Measurements from ENCODE around the gene OR51M1. TPM values are rescaled to one million over a fixed set of nuclear protein-coding genes. Genes with fewer than 3 reads are reported as not detected.
"Not testable (repeated sequence)": the region's sequence is repeated elsewhere in the genome, so short reads cannot be mapped to it uniquely, and the experiment has no call there.

The OR51M1 gene
- total and polyA plus RNA-seq, 2 experiments from 2014 or later, result not detected

- no peaks in the 10 kb centered on the region for H4K20me1 ChIP-seq (ENCODE audit: insufficient read depth, poor library complexity, severe bottlenecking)
- no peaks in the 10 kb centered on the region for H3K9me2 ChIP-seq (replicated peaks; ENCODE audit: insufficient read depth)
- no peaks in the 10 kb centered on the region for H3K36me3 ChIP-seq (replicated peaks; ENCODE audit: insufficient read depth, low read depth)
- H3K27me3 ChIP-seq, result no peaks in the 10 kb centered on the region
- H3K79me2 ChIP-seq, result no peaks in the 10 kb centered on the region
- no peaks in the 10 kb centered on the region for H3K9me3 ChIP-seq (ENCODE audit: low read depth)
- H3K27ac ChIP-seq, result no peak overlapping the region
- H3K4me1 ChIP-seq (ENCODE audit: insufficient read depth), result no peaks in the 10 kb centered on the region
- H2AFZ ChIP-seq, result no peak overlapping the region
- H3K4me3 ChIP-seq, result no peak overlapping the region
- no peak overlapping the region for H3K4me2 ChIP-seq
- TF ChIP-seq EZH2phosphoT487 (IDR thresholded peaks at IDR 0.05; ENCODE audit: low read depth, severe bottlenecking, unreplicated experiment) (no peak), EZH2 (IDR thresholded peaks at IDR 0.05; ENCODE audit: borderline replicate concordance) (no peak), CTCF (IDR thresholded peaks at IDR 0.05; ENCODE audit: poor library complexity) (no peak)
- DNase-seq (ENCODE audit: low spot score), result no peak
- WGBS (ENCODE audit: low lambda C conversion rate, missing lambda C conversion rate), result 100% methylated on average over 1 of the region's 1 CpG
Observed at GRCh38 chr11:5363679-5364078, 19.9 kb upstream of the OR51M1 start.

GRCh38 chr11:5364214-5364613, 19.4 kb upstream of the OR51M1 start:
- no peaks in the 10 kb centered on the region for H3K36me3 ChIP-seq (replicated peaks; ENCODE audit: insufficient read depth, low read depth)

GRCh38 chr11:5366365-5366764, 17.2 kb upstream of the OR51M1 start:
- not testable (repeated sequence) for H3K27me3 ChIP-seq; H3K4me2 ChIP-seq; H3K79me2 ChIP-seq; H3K4me1 ChIP-seq (ENCODE audit: insufficient read depth); H3K9me3 ChIP-seq (ENCODE audit: low read depth); H3K4me3 ChIP-seq; H3K27ac ChIP-seq; H3K9me2 ChIP-seq (replicated peaks; ENCODE audit: insufficient read depth); DNase-seq (ENCODE audit: low spot score); H2AFZ ChIP-seq; H3K36me3 ChIP-seq (replicated peaks; ENCODE audit: insufficient read depth, low read depth); H4K20me1 ChIP-seq (ENCODE audit: insufficient read depth, poor library complexity, severe bottlenecking)
- 83% methylated on average over 6 of the region's 6 CpGs for WGBS (ENCODE audit: low lambda C conversion rate, missing lambda C conversion rate)

More at GRCh38 chr11:5364214-5364613, 19.4 kb upstream of the OR51M1 start:
- no peak overlapping the region for H3K27ac ChIP-seq
- no peaks in the 10 kb centered on the region for H3K27me3 ChIP-seq
- H3K4me2 ChIP-seq, result no peak overlapping the region
- WGBS (ENCODE audit: low lambda C conversion rate, missing lambda C conversion rate), result 65% methylated on average over 1 of the region's 2 CpGs
- H3K9me2 ChIP-seq (replicated peaks; ENCODE audit: insufficient read depth), result no peaks in the 10 kb centered on the region
- no peak for DNase-seq (ENCODE audit: low spot score)
- H2AFZ ChIP-seq, result no peak overlapping the region
- no peaks in the 10 kb centered on the region for H3K9me3 ChIP-seq (ENCODE audit: low read depth)
- TF ChIP-seq EZH2 (IDR thresholded peaks at IDR 0.05; ENCODE audit: borderline replicate concordance) (no peak), CTCF (IDR thresholded peaks at IDR 0.05; ENCODE audit: poor library complexity) (no peak), EZH2phosphoT487 (IDR thresholded peaks at IDR 0.05; ENCODE audit: low read depth, severe bottlenecking, unreplicated experiment) (no peak)
- no peaks in the 10 kb centered on the region for H3K4me1 ChIP-seq (ENCODE audit: insufficient read depth)
- H4K20me1 ChIP-seq (ENCODE audit: insufficient read depth, poor library complexity, severe bottlenecking), result no peaks in the 10 kb centered on the region
- no peak overlapping the region for H3K4me3 ChIP-seq
- no peaks in the 10 kb centered on the region for H3K79me2 ChIP-seq

GRCh38 chr11:5366856-5367255, 16.8 kb upstream of the OR51M1 start:
- no peaks in the 10 kb centered on the region for H3K4me1 ChIP-seq (ENCODE audit: insufficient read depth)
- H3K9me3 ChIP-seq (ENCODE audit: low read depth), result no peaks in the 10 kb centered on the region
- no peak for TF ChIP-seq EZH2 (IDR thresholded peaks at IDR 0.05; ENCODE audit: borderline replicate concordance)
- no peak for TF ChIP-seq EZH2phosphoT487 (IDR thresholded peaks at IDR 0.05; ENCODE audit: low read depth, severe bottlenecking, unreplicated experiment)
- no peak for TF ChIP-seq CTCF (IDR thresholded peaks at IDR 0.05; ENCODE audit: poor library complexity)
- H3K4me3 ChIP-seq, result no peak overlapping the region
- H3K79me2 ChIP-seq, result no peaks in the 10 kb centered on the region
- 0% methylated on average over 1 of the region's 1 CpG for WGBS (ENCODE audit: low lambda C conversion rate, missing lambda C conversion rate)
- H4K20me1 ChIP-seq (ENCODE audit: insufficient read depth, poor library complexity, severe bottlenecking), result no peaks in the 10 kb centered on the region
- DNase-seq (ENCODE audit: low spot score), result no peak
- no peak overlapping the region for H3K4me2 ChIP-seq
- H3K27me3 ChIP-seq, result no peaks in the 10 kb centered on the region
- no peaks in the 10 kb centered on the region for H3K36me3 ChIP-seq (replicated peaks; ENCODE audit: insufficient read depth, low read depth)
- no peak overlapping the region for H3K27ac ChIP-seq
- H3K9me2 ChIP-seq (replicated peaks; ENCODE audit: insufficient read depth), result no peaks in the 10 kb centered on the region
- no peak overlapping the region for H2AFZ ChIP-seq

Data from hepatocyte (in vitro differentiated cells).